DND-41 (cell line): ENCODE data around the gene C8B.

Experiments
- ATAC-seq: fragments of 200-7000 bp; cut with Tn5 transposase; 3 replicates; pipeline ENCODE4 v1.9.1; 2021; ENCODE audit warnings: low read depth; ENCODE audit not compliant: insufficient read depth
- DNase-seq: peaks from one replicate; pipeline ENCODE4 v3.0.0-alpha.2; 2020
- H2AFZ ChIP-seq: 2 replicates; pipeline ENCODE4 v1.6.0; 2012; ENCODE audit warnings: low read depth, low read length
- H3K27ac ChIP-seq: 2 replicates; pipeline ENCODE4 v1.5.1; 2012; ENCODE audit warnings: low read length, inconsistent platforms
- H3K27me3 ChIP-seq: fragments of 200-600 bp; sonication (generic); 2 replicates; pipeline ENCODE4 v1.6.0; 2012; ENCODE audit warnings: low read length, mild to moderate bottlenecking, inconsistent platforms; ENCODE audit not compliant: insufficient read depth, poor library complexity
- H3K36me3 ChIP-seq: 2 replicates; pipeline ENCODE4 v1.5.1; 2012; ENCODE audit warnings: low read length, inconsistent platforms; ENCODE audit not compliant: insufficient read depth
- H3K4me1 ChIP-seq: 2 replicates; pipeline ENCODE4 v1.5.1; 2012; ENCODE audit warnings: mild to moderate bottlenecking, low read length; ENCODE audit not compliant: insufficient read depth
- H3K4me2 ChIP-seq: 2 replicates; pipeline ENCODE4 v1.6.0; 2012; ENCODE audit warnings: mild to moderate bottlenecking, moderate library complexity, low read length, inconsistent platforms; ENCODE audit not compliant: insufficient read depth
- H3K4me3 ChIP-seq, 2 experiments: fragments of 200-600 bp in 1 of 2; shearing (Covaris generic) in 1 of 2; 2 replicates each; pipeline ENCODE4 v1.5.1; 2012 to 2016; ENCODE audit warnings: inconsistent platforms in 2 of 2, low read length in 2 of 2, mild to moderate bottlenecking in 2 of 2, low read depth in 1 of 2, moderate library complexity in 1 of 2
- H3K79me2 ChIP-seq: 2 replicates; pipeline ENCODE4 v1.6.0; 2012; ENCODE audit warnings: low read length, inconsistent platforms; ENCODE audit not compliant: insufficient read depth
- H3K9ac ChIP-seq: 2 replicates; pipeline ENCODE4 v1.6.0; 2012; ENCODE audit warnings: low read depth, mild to moderate bottlenecking, inconsistent platforms, low read length, moderate library complexity
- H3K9me3 ChIP-seq: 2 replicates; pipeline ENCODE4 v1.5.1; 2012; ENCODE audit warnings: low read length, moderate library complexity, mild to moderate bottlenecking, inconsistent platforms; ENCODE audit not compliant: insufficient read depth, severe bottlenecking
- H4K20me1 ChIP-seq: 2 replicates; pipeline ENCODE4 v1.6.0; 2012; ENCODE audit warnings: low read length; ENCODE audit not compliant: insufficient read depth
- CTCF ChIP-seq: IDR thresholded peaks from 2 replicates; pipeline ENCODE4 v1.5.1; 2012; ENCODE audit warnings: borderline replicate concordance, low read length, moderate library complexity, mild to moderate bottlenecking; ENCODE audit not compliant: poor library complexity, severe bottlenecking; ENCODE audit errors: extremely low read depth
- EZH2 ChIP-seq: IDR thresholded peaks from 3 replicates; pipeline ENCODE4 v1.6.1; 2012; ENCODE audit warnings: borderline replicate concordance, low read depth, mild to moderate bottlenecking, moderate library complexity, low read length, inconsistent platforms; ENCODE audit not compliant: severe bottlenecking

Gene C8B

GRCh38 chr1:56938646-56939045, 27.2 kb downstream of the C8B start:
- no peak overlapping the region for H2AFZ ChIP-seq
- H3K4me2 ChIP-seq: no peak overlapping the region

GRCh38 chr1:56934430-56935060, 31.3 kb downstream of the C8B start:
- Histone ChIP-seq H3K27ac (no peak overlapping the region), H4K20me1 (no peaks in the 10 kb centered on the region), H3K27me3 (no peaks in the 10 kb centered on the region), H3K9me3 (no peaks in the 10 kb centered on the region), H3K79me2 (no peaks in the 10 kb centered on the region), H3K4me1 (no peaks in the 10 kb centered on the region), H3K9ac (no peak overlapping the region), H3K36me3 (no peaks in the 10 kb centered on the region), H2AFZ (no peak overlapping the region), H3K4me3 (no peak overlapping the region), H3K4me2 (no peak overlapping the region)
- TF ChIP-seq CTCF (no peak), EZH2 (no peak)
- no peak for ATAC-seq
- DNase-seq: no peak

More at GRCh38 chr1:56938646-56939045, 27.2 kb downstream of the C8B start:
- DNase-seq (no peak), ATAC-seq (no peak)
- H3K79me2 ChIP-seq: no peaks in the 10 kb centered on the region
- H3K9me3 ChIP-seq: no peaks in the 10 kb centered on the region
- no peaks in the 10 kb centered on the region for H3K27me3 ChIP-seq
- no peaks in the 10 kb centered on the region for H3K36me3 ChIP-seq
- no peaks in the 10 kb centered on the region for H4K20me1 ChIP-seq
- H3K4me3 ChIP-seq: no peak overlapping the region
- no peak overlapping the region for H3K27ac ChIP-seq
- no peaks in the 10 kb centered on the region for H3K4me1 ChIP-seq
- TF ChIP-seq EZH2 (no peak), CTCF (no peak)
- H3K9ac ChIP-seq: no peak overlapping the region

GRCh38 chr1:56933606-56934005, 32.2 kb downstream of the C8B start:
- ATAC-seq (no peak), DNase-seq (no peak)
- Histone ChIP-seq H3K4me1 (no peaks in the 10 kb centered on the region), H3K9me3 (no peaks in the 10 kb centered on the region), H3K79me2 (no peaks in the 10 kb centered on the region), H3K27ac (no peak overlapping the region), H3K4me3 (no peak overlapping the region), H3K36me3 (no peaks in the 10 kb centered on the region), H3K4me2 (no peak overlapping the region), H2AFZ (no peak overlapping the region), H3K27me3 (no peaks in the 10 kb centered on the region), H4K20me1 (no peaks in the 10 kb centered on the region), H3K9ac (no peak overlapping the region)
- TF ChIP-seq CTCF: no peak
- TF ChIP-seq EZH2: no peak
